RKO (cell line): Measurements from ENCODE around the gene SAMD1.
A peak's percentile ranks its signal among the peaks of the same experiment; 100 is the strongest.

ENCODE experiments used
- DNase-seq: peaks from one replicate; pipeline ENCODE4 v3.0.0-alpha.2; 2016; ENCODE audit warnings: low spot score

The SAMD1 gene

GRCh38 chr19:14113762-14114414 lies 23.3 kb upstream of the SAMD1 start:
- peak; percentile 33 for DNase-seq

- DNase-seq, result no peak
These were observed 22.3 kb upstream of the SAMD1 start for GRCh38 chr19:14112809-14113385.

GRCh38 chr19:14112051-14112808 lies 21.7 kb upstream of the SAMD1 start:
- DNase-seq, result no peak

DNA sequence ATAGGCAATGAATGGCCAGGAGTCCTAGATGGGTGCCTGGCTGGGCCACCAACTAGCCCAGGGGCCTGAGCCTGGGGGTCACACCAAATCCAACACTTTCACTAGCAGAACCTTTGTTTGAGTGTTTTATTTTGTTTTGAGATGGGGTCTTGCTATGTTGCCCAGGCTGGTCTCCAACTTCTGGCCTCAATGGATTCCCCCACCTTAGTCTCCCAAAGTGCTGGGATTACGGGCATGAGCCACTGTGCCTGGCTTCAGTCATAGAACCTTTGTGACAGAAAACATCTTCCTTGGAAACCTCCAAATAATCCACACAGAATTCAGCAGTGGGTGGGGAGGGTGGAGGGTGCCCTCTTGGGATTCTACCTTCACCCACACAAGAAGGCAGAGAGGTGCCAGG lies 20.9 kb upstream of the SAMD1 start:
- DNase-seq, result no peak

DNA sequence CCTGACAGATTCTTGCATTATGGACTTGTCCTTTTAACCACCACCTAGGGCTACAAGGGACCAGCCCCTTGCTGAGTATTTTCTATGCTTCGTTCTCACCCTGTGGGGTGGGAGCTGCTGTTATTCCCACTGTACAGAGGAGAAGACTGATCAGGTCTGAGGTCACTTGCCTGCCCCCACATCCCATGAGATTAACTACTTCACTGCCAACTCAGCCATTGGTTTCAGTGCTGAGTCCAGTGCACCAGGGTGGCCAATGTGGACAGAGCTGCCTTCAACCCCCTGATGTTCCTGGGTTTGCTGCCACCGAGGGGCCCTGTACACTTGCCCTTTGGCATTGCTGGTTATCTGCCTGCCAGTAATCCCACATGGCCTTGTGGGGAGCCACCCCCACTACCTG lies 20.1 kb upstream of the SAMD1 start:
- DNase-seq, result no peak

- DNase-seq, result peak; percentile 42
These were observed 17.3 kb upstream of the SAMD1 start for GRCh38 chr19:14107581-14108461.

- no peak for DNase-seq
These were observed 16.3 kb upstream of the SAMD1 start for GRCh38 chr19:14106840-14107239.

DNA sequence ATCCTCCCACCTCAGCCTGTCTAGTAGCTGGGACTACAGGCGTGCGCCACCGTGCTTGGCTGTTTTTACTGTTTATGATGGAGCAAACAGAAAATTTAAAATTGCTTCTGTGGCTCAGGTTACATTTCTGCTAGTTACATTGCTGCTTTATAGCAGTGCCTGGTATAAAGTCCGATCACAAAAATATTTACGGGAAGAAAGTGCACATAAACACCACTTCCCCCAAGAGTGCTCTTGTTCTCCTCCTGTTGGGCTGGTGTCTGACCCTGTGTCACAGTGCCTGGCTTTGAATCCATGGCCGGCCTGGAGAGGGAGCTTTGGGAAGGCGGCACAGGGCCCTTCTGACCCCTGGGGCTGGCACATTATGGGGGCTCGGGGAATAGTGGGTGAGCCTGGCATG lies 15.1 kb upstream of the SAMD1 start:
- no peak for DNase-seq

- DNase-seq, result peak; percentile 51
These were observed 12.8 kb upstream of the SAMD1 start for GRCh38 chr19:14103310-14103709.

GRCh38 chr19:14102756-14103155 lies 12.2 kb upstream of the SAMD1 start:
- no peak for DNase-seq

- no peak for DNase-seq
These were observed 11.6 kb upstream of the SAMD1 start for GRCh38 chr19:14102102-14102696.

GRCh38 chr19:14101003-14101545 lies 10.5 kb upstream of the SAMD1 start:
- no peak for DNase-seq

DNA sequence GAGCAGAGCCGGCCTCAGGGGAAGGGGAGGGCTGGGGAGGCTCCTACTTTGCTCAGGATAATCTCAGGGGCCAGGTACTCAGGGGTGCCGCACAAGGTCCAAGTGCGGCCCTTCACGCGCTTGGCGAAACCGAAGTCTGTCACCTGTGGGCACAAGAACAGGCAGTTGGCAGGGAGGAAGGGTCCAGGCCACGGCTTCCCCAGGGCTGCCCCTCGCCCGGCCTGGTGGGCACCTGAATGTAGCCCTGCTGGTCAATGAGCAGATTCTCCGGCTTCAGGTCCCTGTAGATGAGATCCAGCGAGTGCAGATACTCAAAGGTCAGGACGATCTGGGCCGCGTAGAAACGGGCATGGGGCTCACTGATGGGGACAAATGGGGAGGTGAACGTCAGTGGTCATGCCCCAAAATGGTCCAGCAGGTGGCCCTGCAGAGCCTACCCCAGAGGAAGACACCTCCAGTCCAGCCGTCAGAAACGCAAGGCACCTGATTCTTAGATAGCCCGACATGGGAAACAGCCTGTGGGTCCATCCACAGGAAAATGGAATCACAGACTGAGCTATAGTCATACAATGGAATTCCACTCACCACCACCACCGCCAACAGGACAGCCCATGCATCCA lies 7.1 kb upstream of the SAMD1 start:
- DNase-seq, result no peak

DNA sequence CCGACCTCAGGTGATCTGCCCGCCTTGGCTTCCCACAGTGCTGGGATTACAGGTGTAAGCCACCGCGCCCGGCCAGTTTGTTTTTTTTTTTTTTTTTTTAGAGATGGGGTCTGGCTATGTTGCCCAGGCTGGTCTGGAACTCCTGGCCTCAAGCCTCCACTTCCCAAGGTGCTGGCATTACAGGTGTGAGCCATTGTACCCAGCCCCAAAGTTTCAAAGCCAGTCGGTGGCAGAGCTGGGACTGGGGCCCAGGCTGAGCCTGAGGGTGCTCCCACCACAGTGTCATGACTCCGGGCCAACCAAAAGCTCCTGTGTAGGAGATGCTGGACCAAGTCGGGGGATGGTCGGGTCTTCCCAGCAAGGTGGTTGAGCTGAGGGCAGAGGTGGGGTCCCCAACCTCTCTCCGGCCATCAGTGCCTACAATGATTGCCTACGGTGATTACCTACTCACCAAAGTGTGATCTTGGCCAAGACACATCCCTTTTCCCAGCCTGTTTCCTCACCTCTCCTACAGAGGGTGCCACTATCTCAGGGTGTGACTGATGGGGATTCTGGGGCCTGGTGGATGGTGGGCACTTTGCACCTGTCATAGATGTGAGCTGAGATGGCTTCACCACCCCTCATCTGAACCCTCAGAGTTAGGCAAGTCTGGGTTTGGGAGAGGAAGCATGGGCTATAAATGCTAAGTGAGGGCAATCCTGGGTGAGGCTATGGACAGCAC lies 5.9 kb upstream of the SAMD1 start:
- DNase-seq, result no peak

DNA sequence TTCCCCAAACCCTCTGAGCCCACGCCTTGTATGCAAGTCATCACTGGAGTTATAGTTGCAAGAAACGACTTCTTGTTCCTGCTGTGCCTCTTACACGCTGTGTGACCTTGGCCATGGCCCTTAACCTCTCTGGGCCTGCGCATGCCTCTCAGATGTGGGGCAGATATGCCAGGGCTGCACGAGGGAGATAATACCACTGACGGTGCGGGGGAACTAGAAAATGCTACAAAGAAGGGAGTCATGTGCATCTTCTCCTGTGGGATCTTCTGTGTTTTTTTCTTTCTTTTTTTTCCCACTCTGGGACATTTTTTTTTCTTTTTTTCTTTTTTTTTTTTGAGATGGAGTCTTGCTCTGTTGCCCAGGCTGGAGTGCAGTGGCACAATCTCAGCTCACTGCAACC lies 4.3 kb upstream of the SAMD1 start:
- no peak for DNase-seq

DNA sequence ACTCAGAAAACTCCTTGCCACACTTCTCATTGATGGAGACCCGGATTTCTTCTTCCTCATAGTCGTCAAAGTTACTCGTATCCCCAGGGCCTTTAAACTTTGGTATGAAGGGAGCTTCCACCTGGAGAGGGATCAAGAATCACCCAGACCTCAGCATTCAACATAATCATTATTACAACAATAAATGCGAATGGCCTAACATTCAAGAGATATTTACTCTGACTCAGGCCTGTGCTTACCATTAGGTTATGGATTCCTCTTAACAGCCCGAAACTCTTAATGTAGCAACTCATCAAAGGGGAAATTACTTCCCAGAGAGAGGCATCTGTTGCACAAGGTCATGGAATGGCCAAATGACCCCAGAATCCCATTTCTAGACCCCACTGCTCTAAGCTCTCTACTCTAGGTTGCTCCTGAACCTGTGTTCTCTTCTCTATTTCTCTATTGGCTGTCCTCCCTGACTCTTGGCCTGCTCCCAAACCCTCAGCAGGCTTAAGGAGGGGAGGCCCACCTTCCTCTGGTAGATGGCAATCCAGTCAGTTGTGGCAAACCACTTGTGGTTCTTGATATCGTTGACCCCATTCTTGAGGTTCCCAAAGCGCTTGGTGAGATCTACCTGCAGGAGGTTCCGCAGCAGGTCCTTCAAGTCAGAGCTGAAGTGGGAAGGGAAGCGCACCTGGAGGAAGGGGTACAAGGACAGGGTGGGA lies 2.7 kb upstream of the SAMD1 start:
- DNase-seq, result no peak

DNA sequence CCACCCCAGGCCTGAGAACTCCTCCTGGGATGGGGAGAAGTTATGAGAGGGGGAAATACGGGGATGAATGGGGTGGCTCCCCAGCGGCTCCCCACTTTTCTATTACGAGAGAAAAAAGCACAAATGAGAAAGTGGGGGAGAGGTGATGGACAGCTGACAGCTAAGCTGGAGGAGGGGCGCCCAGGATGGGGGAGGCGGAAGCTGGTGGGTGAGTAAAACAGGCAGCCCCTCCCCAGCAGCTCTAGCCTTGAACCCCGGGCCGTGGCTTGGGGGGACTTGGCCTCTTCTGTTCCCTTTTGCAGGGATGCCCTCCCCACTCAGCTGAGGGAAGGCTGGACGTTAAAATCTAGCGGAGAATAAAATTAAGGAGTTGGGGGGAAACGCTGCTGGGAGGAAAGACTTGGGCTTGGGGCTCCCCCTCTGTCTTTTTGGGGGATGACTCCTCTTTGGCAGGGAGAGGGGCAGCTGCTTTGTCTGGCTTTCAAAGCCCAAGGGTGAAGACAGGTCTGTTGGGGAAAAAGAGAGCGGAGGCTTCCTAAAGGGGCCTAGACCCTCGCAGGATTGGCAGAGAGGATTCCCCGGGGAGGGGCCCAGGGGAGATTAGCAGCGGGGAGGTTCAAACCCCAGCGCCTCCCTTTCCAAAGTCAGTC lies 1.4 kb upstream of the SAMD1 start:
- no peak for DNase-seq

GRCh38 chr19:14091081-14091812 lies 696 bp upstream of the SAMD1 start:
- peak; percentile 85 for DNase-seq
